ENCODE results near the gene MINDY2. TPM values are rescaled to one million over a fixed set of nuclear protein-coding genes. Genes with fewer than 3 reads are reported as not detected.

The MINDY2 gene
- polyA plus RNA-seq, 3 donors: 3.4 to 10.9 (median 3.4) TPM

GRCh38 chr15:58908550-58909309 is 137.6 kb downstream of the MINDY2 start:
- Histone ChIP-seq H3K4me1 (ENCODE audit: control insufficient read depth in 1 of 2, insufficient read depth in 2 of 2, low read length in 2 of 2) (no peaks in the 10 kb centered on the region), H3K9ac (ENCODE audit: insufficient read depth, low read length, poor library complexity, severe bottlenecking) (no peak overlapping the region), H3K79me2 (ENCODE audit: insufficient read depth, low read length) (peaks cover 94% of the 10 kb centered on the region), H2AFZ (ENCODE audit: insufficient read depth, low read depth, low read length, poor library complexity, severe bottlenecking) (no peak overlapping the region), H3K27me3 (ENCODE audit: control insufficient read depth in 2 of 2, insufficient read depth in 2 of 2, low read length in 2 of 2) (no peaks in the 10 kb centered on the region), H4K20me1 (ENCODE audit: insufficient read depth, low read length) (peaks cover 77% of the 10 kb centered on the region), H3K27ac (ENCODE audit: low read depth in 1 of 2, low read length in 2 of 2) (no peak overlapping the region), H3K4me3 (replicated peaks in 1 of 3; ENCODE audit: low read depth in 2 of 3, low read length in 3 of 3) (no peak overlapping the region), H3K36me3 (replicated peaks in 1 of 2; ENCODE audit: control insufficient read depth in 1 of 2, insufficient read depth in 2 of 2, low read length in 2 of 2) (peaks cover 77 to 94% of the 10 kb centered on the region in 2 donors), H3K4me2 (replicated peaks; ENCODE audit: extremely low read depth, low read length, poor library complexity, severe bottlenecking) (no peak overlapping the region), H3K9me3 (replicated peaks in 1 of 2; ENCODE audit: control insufficient read depth in 1 of 2, insufficient read depth in 1 of 2, low read length in 2 of 2) (no peaks in the 10 kb centered on the region)
- H3K4me1 Mint-ChIP-seq: no peaks in the 10 kb centered on the region
- DNase-seq: no peak
- no peaks in the 10 kb centered on the region for H3K27me3 Mint-ChIP-seq (ENCODE audit: low read depth in 3 of 3)
- no peak for TF ChIP-seq CTCF (IDR thresholded peaks at IDR 0.05)
- no peaks in the 10 kb centered on the region for H3K9me3 Mint-ChIP-seq
- peaks cover 58 to 77% of the 10 kb centered on the region in 2 donors for H3K36me3 Mint-ChIP-seq
- no peak overlapping the region for H3K27ac Mint-ChIP-seq
- whole genome bisulfite sequencing (ENCODE audit: insufficient coverage): no CpG with 5 or more reads among the region's 6 CpGs
- H3K4me3 Mint-ChIP-seq: no peak overlapping the region
- intact Hi-C loops (cut with micrococcal nuclease): no loop called here

- Mint-ChIP-seq H3K36me3 (peaks cover 62 to 77% of the 10 kb centered on the region in 2 donors), H3K9me3 (no peaks in the 10 kb centered on the region), H3K27me3 (ENCODE audit: low read depth in 3 of 3) (no peaks in the 10 kb centered on the region), H3K4me3 (no peak overlapping the region), H3K27ac (peak overlapping the region in 1 of 7 donors; percentile 15), H3K4me1 (peaks cover 3% of the 10 kb centered on the region)
- peaks cover 77% of the 10 kb centered on the region for H4K20me1 ChIP-seq (ENCODE audit: insufficient read depth, low read length)
- H3K4me2 ChIP-seq (replicated peaks; ENCODE audit: extremely low read depth, low read length, poor library complexity, severe bottlenecking): no peak overlapping the region
- no peak overlapping the region for H2AFZ ChIP-seq (ENCODE audit: insufficient read depth, low read depth, low read length, poor library complexity, severe bottlenecking)
- WGBS (ENCODE audit: insufficient coverage): no CpG with 5 or more reads among the region's 1 CpG
- no peak overlapping the region for H3K27ac ChIP-seq (ENCODE audit: low read depth in 1 of 2, low read length in 2 of 2)
- H3K4me3 ChIP-seq (replicated peaks in 1 of 3; ENCODE audit: low read depth in 2 of 3, low read length in 3 of 3): no peak overlapping the region
- no peak for TF ChIP-seq CTCF (IDR thresholded peaks at IDR 0.05)
- intact Hi-C loops (cut with micrococcal nuclease): no loop called here
- H3K9ac ChIP-seq (ENCODE audit: insufficient read depth, low read length, poor library complexity, severe bottlenecking): no peak overlapping the region
- peaks cover 93% of the 10 kb centered on the region for H3K79me2 ChIP-seq (ENCODE audit: insufficient read depth, low read length)
- peaks cover 78 to 94% of the 10 kb centered on the region in 2 donors for H3K36me3 ChIP-seq (replicated peaks in 1 of 2; ENCODE audit: control insufficient read depth in 1 of 2, insufficient read depth in 2 of 2, low read length in 2 of 2)
- no peak for DNase-seq
- H3K9me3 ChIP-seq (replicated peaks in 1 of 2; ENCODE audit: control insufficient read depth in 1 of 2, insufficient read depth in 1 of 2, low read length in 2 of 2): no peaks in the 10 kb centered on the region
- no peaks in the 10 kb centered on the region for H3K4me1 ChIP-seq (ENCODE audit: control insufficient read depth in 1 of 2, insufficient read depth in 2 of 2, low read length in 2 of 2)
- H3K27me3 ChIP-seq (ENCODE audit: control insufficient read depth in 2 of 2, insufficient read depth in 2 of 2, low read length in 2 of 2): no peaks in the 10 kb centered on the region
Measured at GRCh38 chr15:58909616-58910015, 138.5 kb downstream of the MINDY2 start.

Data from CD14-positive monocyte (primary cell).